HepG2 (cell line): ENCODE data around the gene NTM. TPM values are rescaled to one million over a fixed set of nuclear protein-coding genes. Genes with fewer than 3 reads are reported as not detected.

Experiments used
- ATAC-seq: fragments of 200-7000 bp; cut with Tn5 transposase; 3 replicates; pipeline ENCODE4 v1.9.1; 2020; ENCODE audit warnings: mild to moderate bottlenecking, moderate library complexity
- BruUV-seq: library from RNA; stranded (reverse); fragments of 400-500 nt; replicated peaks from 2 replicates; lab custom pipeline; 2021; lab: Mats Ljungman, UMichigan
- CTCF ChIA-PET: fragments of 300-600 bp; formaldehyde crosslinking; extraction: SDS; loops from one replicate; lab custom pipeline; 2021; ENCODE audit warnings: low total read pairs, inconsistent platforms, low intra/inter-chr PET ratio; lab: Yijun Ruan, JAX
- POLR2A ChIA-PET: fragments of 350-600 bp; sonication (Branson Sonifier 250); formaldehyde crosslinking; loops from one replicate; lab custom pipeline; 2020; ENCODE audit warnings: antibody characterized with exemption, inconsistent platforms; lab: Yijun Ruan, JAX
- DNase-seq: peaks from one replicate; pipeline ENCODE4 v3.0.0-alpha.2; 2015; ENCODE audit warnings: low spot score
- FAIRE-seq: peaks from 3 replicates; lab custom pipeline; 2011; peaks lifted over from hg19 to GRCh38; lab: Jason Lieb, UNC
- H2AFZ ChIP-seq: one replicate; pipeline ENCODE4 v1.6.1; 2011; ENCODE audit warnings: low read length, inconsistent platforms
- H3K27ac ChIP-seq: fragments of 300-600 bp; 3 replicates; pipeline ENCODE4 v1.8.0; 2011; ENCODE audit warnings: mixed run types, mild to moderate bottlenecking, mixed read lengths, low read length, inconsistent platforms; ENCODE audit not compliant: insufficient read depth; ENCODE audit errors: extremely low read length
- H3K27me3 ChIP-seq, 2 experiments: fragments of 200-600 bp in 1 of 2; 2 replicates in 1 of 2; 3 replicates in 1 of 2; pipeline versions ENCODE4 v1.6.0 to v1.8.0; 2011; ENCODE audit warnings: low read length in 2 of 2, mild to moderate bottlenecking in 2 of 2, moderate library complexity in 2 of 2, inconsistent platforms in 1 of 2; ENCODE audit not compliant: insufficient read depth in 2 of 2, control insufficient read depth in 1 of 2
- H3K36me3 ChIP-seq, 2 experiments: fragments of 200-600 bp in 1 of 2; replicated peaks in 1 of 2; 2 replicates in 1 of 2; 3 replicates in 1 of 2; pipeline versions ENCODE4 v1.5.1 to v1.8.0; 2011; ENCODE audit warnings: low read length in 2 of 2, inconsistent platforms in 1 of 2; ENCODE audit not compliant: insufficient read depth in 2 of 2, control insufficient read depth in 1 of 2
- H3K4me1 ChIP-seq: 2 replicates; pipeline ENCODE4 v1.5.1; 2012; ENCODE audit warnings: low read length, inconsistent platforms; ENCODE audit not compliant: insufficient read depth
- H3K4me2 ChIP-seq: 2 replicates; pipeline ENCODE4 v1.6.0; 2011; ENCODE audit warnings: low read depth, low read length, inconsistent platforms
- H3K4me3 ChIP-seq, 3 experiments: fragments of 200-600 bp in 1 of 3; sonication (generic), shearing (Covaris generic) in 1 of 3; replicated peaks in 1 of 3; 2 replicates each; pipeline ENCODE4 v1.5.1; 2011 to 2016; ENCODE audit warnings: low read length in 3 of 3, inconsistent platforms in 2 of 3, low read depth in 2 of 3, mild to moderate bottlenecking in 2 of 3, control low read depth in 1 of 3, mixed read lengths in 1 of 3; ENCODE audit not compliant: insufficient read depth in 1 of 3
- H3K79me2 ChIP-seq: one replicate; pipeline ENCODE4 v1.6.1; 2011; ENCODE audit warnings: low read length, inconsistent platforms; ENCODE audit not compliant: insufficient read depth
- H3K9ac ChIP-seq: 2 replicates; pipeline ENCODE4 v1.6.0; 2011; ENCODE audit warnings: mild to moderate bottlenecking, low read depth, low read length, inconsistent platforms; ENCODE audit not compliant: insufficient read depth
- H3K9me3 ChIP-seq: 2 replicates; pipeline ENCODE4 v1.5.1; 2012; ENCODE audit warnings: mild to moderate bottlenecking, low read length
- H4K20me1 ChIP-seq: 2 replicates; pipeline ENCODE4 v1.6.0; 2011; ENCODE audit warnings: inconsistent platforms, mild to moderate bottlenecking, low read length, moderate library complexity; ENCODE audit not compliant: insufficient read depth
- ARID4A ChIP-seq: sonication (generic); formaldehyde crosslinking; IDR thresholded peaks from 2 replicates; pipeline ENCODE4 v1.5.0; 2020; ENCODE audit warnings: mild to moderate bottlenecking, missing genetic modification reagents, borderline replicate concordance
- CEBPG ChIP-seq: IDR thresholded peaks from 2 replicates; pipeline ENCODE4 v1.6.1; 2016
- GPN1 ChIP-seq: sonication (generic); formaldehyde crosslinking; IDR thresholded peaks from 2 replicates; pipeline ENCODE4 v1.5.1; 2020; ENCODE audit warnings: missing genetic modification reagents, borderline replicate concordance
- MEF2D ChIP-seq: sonication (generic); formaldehyde crosslinking; IDR thresholded peaks from 2 replicates; pipeline ENCODE4 v1.5.1; 2020; ENCODE audit warnings: mild to moderate bottlenecking, missing genetic modification reagents
- SMAD9 ChIP-seq: sonication (generic); formaldehyde crosslinking; IDR thresholded peaks from 2 replicates; pipeline ENCODE4 v1.5.1; 2020; ENCODE audit warnings: mild to moderate bottlenecking, missing genetic modification reagents
- THAP7 ChIP-seq: sonication (generic); formaldehyde crosslinking; IDR thresholded peaks from 2 replicates; pipeline ENCODE4 v1.8.1; 2023; ENCODE audit warnings: mild to moderate bottlenecking, missing genetic modification reagents
- TP53 ChIP-seq: sonication (generic); formaldehyde crosslinking; conservative IDR thresholded peaks from 2 replicates; pipeline ENCODE4 v1.4.0; 2020; ENCODE audit warnings: missing genetic modification reagents
- ZIK1 ChIP-seq: sonication (generic); formaldehyde crosslinking; IDR thresholded peaks from 2 replicates; pipeline ENCODE4 v1.5.0; 2020; ENCODE audit warnings: mild to moderate bottlenecking, low read depth, missing genetic modification reagents, borderline replicate concordance
- ZNF292 ChIP-seq: sonication (generic); formaldehyde crosslinking; IDR thresholded peaks from 2 replicates; pipeline ENCODE4 v1.8.1; 2022; ENCODE audit warnings: mild to moderate bottlenecking, low read depth, missing genetic modification reagents, borderline replicate concordance
- ZNF34 ChIP-seq: sonication (generic); formaldehyde crosslinking; IDR thresholded peaks from 2 replicates; pipeline ENCODE4 v1.4.0; 2020; ENCODE audit warnings: mild to moderate bottlenecking, missing genetic modification reagents, borderline replicate concordance
- ZNF589 ChIP-seq: sonication (generic); formaldehyde crosslinking; conservative IDR thresholded peaks from 2 replicates; pipeline ENCODE4 v1.8.0; 2022; ENCODE audit warnings: mild to moderate bottlenecking, moderate library complexity, missing genetic modification reagents
- ZNF710 ChIP-seq: sonication (generic); formaldehyde crosslinking; IDR thresholded peaks from 2 replicates; pipeline ENCODE4 v1.5.0; 2020; ENCODE audit warnings: mild to moderate bottlenecking, missing genetic modification reagents, borderline replicate concordance
- WGBS: methylation state at CpG from one replicate; pipeline ENCODE4 v1.1.6; 2017; ENCODE audit warnings: low lambda C conversion rate; 5-methylcytosine and 5-hydroxymethylcytosine counted together
- in situ Hi-C: cut with HindIII; loops from 2 replicates; pipeline ENCODE4 v1.10.0; 2017; ENCODE audit warnings: low pct_unique_long_range_greater_than_20kb; ENCODE audit not compliant: extremely low pct_ligation_motif_present
- intact Hi-C: fragments of 100-400 bp; cut with micrococcal nuclease; formaldehyde crosslinking; loops from one replicate; pipeline ENCODE4 v1.10.0; 2022; ENCODE audit not compliant: unreplicated experiment
- polyA plus RNA-seq, 8 experiments: library from polyadenylated mRNA; depleted of rRNA in 3 of 8; stranded (reverse) in 7 of 8; unstranded in 1 of 8; fragments of >200 nt; fragmentation: Illumina TruSeq in 4 of 8; extraction: Trizol in 4 of 8; gene quantifications; 2 replicates each; pipeline versions ENCODE4 v1.2.1 to v1.2.3, GENCODE V29; 2011 to 2016; ENCODE audit warnings: low read depth in 4 of 8, missing spikeins in 1 of 8, mixed read lengths in 1 of 8; ENCODE audit not compliant: insufficient read depth in 1 of 8
- total RNA-seq, 5 experiments: library from RNA; depleted of rRNA; stranded (reverse); fragments of >200 nt; fragmentation: Illumina TruSeq; extraction: Trizol; gene quantifications; 2 replicates each; pipeline ENCODE4 v1.2.3, GENCODE V29; 2016; ENCODE audit warnings: low read depth in 1 of 5

The NTM gene
- total and polyA plus RNA-seq, 2 of the 13 experiments (the other 11 are each of a cell fraction or from before 2014, with no cell fraction given) = not detected

- Histone ChIP-seq H3K79me2 (no peaks in the 10 kb centered on the region), H3K9me3 (no peaks in the 10 kb centered on the region)
- DNase-seq = no peak
- ATAC-seq = no peak
- intact Hi-C loops = no loop called here
- no peak for TF ChIP-seq GPN1 (CRISPR knock-in tag)
- no peak for TF ChIP-seq SMAD9 (CRISPR knock-in tag)
- no peak for TF ChIP-seq CEBPG (CRISPR knock-in tag)
- no peak for TF ChIP-seq ZIK1 (CRISPR knock-in tag)
- no peak for TF ChIP-seq ARID4A
- TF ChIP-seq ZNF710 (CRISPR knock-in tag) = no peak
- TF ChIP-seq MEF2D = no peak
- TF ChIP-seq ZNF589 (CRISPR knock-in tag) = no peak
- no peak for TF ChIP-seq TP53 (CRISPR knock-in tag)
- TF ChIP-seq ZNF34 = no peak
- no peak for TF ChIP-seq THAP7 (CRISPR knock-in tag)
- no peak for TF ChIP-seq ZNF292
- TF ChIP-seq, all 625 proteins: peak for 0
- in situ Hi-C loops = no loop called here
- Histone ChIP-seq H4K20me1 (no peaks in the 10 kb centered on the region), H3K9ac (no peak overlapping the region), H3K36me3 (no peaks in the 10 kb centered on the region), H2AFZ (no peak overlapping the region), H3K4me1 (no peaks in the 10 kb centered on the region), H3K27me3 (peaks cover 0 to 17% of the 10 kb centered on the region in 2 experiments; a peak in 4 of 5 replicates), H3K27ac (no peak overlapping the region), H3K4me2 (no peak overlapping the region), H3K4me3 (no peak overlapping the region)
- ChIA-PET CTCF (no interaction called here), POLR2A (no interaction called here)
- FAIRE-seq = no peak
- BruUV-seq = no TSS peak
- 5% methylated on average over 3 of the region's 3 CpGs for WGBS
Observed at GRCh38 chr11:131388030-131388429, 17.6 kb downstream of the NTM start.
